Measurements from ENCODE around the gene DNER.

The DNER gene

DNA sequence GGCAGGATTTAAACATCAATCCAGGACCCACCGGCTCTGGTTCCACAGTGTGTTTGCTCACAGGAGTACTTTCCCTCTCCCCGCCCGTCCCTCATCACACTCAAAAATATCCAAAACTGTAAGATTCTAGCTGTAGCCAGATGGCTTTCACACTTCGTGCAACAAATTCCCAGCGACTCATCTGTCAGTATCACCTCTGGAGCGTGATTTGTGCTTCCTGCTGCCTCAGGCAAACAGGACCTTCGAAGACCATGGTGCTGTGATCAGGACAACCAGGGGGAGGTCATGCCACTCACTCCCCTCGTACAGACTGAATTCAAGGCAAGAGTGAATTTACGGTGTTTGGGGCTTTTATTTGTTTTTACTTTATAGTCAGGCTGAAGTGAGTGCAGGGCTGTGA, 288.8 kb downstream of the DNER start:
- no peak for DNase-seq

DNA sequence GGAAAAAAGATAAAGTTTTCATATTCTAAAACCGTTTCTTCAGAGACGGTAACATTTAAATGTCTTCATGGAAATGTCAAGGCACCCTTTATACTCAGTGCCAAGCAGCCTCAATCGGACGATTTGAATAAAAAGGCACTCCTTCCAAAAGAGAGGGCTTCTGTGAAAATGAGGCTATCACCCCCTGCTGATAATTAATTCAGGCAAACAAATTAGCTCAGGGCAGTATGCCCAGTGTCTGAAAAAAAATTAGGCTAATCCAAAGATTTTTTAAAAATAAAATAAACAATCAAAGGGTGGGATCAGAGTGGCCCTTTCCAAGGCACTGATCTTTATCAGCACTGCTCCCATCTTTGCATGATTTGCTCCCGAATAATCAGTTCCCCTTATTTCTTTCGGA, 292.3 kb downstream of the DNER start:
- no peak for DNase-seq

DNA sequence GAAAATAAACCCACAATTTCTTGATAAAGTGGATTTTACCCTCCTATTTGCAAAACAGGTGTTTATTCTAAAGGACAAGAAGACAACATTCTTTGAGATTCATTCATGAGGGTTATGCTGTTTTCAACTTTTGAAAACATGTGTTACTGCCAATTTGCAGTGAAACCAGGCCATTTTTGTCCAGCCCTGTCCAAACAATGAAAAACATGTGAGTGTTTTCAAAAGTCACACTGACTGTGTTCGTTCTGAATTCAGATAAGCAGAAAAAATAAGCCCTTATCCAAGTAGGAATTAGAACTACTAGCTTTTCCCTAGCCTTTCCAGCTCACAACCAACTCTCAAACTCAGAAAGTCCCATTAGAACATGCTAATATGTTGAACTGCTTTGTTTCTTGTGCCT, 295.2 kb downstream of the DNER start:
- DNase-seq: no peak

DNA sequence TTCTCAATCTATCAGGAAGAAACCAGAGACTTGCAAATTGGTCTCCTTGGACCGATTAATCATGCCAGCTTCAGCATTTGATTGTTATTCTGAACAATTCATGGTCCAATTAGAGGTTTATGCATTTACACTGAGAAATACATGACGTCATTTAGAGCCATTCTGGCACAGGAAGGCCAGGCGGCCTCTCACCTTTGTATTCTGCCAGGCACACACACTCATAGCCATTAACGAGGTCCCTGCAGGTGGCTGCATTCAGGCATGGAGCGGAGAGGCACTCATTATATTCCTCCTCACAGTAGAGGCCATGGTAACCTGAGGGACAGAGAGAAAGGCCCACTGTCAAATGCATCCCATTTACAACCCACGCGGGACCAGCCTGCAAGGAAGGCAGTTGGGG, 296.4 kb downstream of the DNER start:
- no peak for DNase-seq

DNA sequence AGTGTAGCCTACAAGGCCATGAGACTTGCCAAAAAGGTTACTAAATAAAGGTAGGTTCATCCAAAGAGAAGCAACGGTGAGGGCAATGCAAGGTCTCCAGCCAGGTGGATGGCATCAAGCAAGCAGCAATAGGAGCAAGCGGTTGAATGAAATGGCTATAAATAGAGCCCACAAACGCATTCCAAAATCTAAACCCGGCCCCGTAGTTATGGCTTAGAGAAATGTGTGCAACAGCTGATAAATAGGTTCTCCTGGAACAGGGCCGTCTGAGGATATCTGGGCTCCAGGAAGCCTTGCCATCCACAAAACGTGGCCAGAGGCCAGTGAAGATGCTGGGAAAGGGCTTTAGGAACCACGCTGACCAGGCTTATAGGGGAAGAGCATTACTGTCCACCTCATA, 297.2 kb downstream of the DNER start:
- no peak for DNase-seq

DNA sequence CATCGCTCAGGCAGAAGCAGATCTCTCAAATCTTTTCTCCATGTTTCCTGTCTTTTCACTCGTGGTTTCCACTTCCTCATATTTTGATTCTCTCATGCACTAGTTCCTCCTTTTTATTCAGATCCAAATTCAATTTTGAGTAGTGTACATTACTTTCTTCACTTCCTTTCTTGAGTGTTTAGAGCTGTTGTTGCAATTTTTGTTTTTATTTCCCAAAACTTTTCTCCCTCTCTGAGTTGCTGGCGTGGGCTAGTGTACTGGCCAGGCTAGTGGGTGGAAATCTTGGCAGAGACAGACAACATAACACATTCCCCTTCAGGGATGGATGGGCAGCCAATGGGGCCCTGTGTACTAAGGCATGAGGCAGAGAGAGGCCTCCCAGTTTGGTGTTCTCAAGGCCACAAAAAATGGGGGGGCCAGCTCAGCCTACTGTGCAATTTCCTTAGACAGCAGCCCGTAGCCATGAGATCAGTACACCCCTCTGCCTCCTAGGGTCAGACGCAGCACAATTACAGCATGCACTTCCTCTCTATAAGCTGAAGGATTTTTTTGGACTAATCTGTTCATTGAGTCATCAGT, 298.1 kb downstream of the DNER start:
- DNase-seq: no peak

DNA sequence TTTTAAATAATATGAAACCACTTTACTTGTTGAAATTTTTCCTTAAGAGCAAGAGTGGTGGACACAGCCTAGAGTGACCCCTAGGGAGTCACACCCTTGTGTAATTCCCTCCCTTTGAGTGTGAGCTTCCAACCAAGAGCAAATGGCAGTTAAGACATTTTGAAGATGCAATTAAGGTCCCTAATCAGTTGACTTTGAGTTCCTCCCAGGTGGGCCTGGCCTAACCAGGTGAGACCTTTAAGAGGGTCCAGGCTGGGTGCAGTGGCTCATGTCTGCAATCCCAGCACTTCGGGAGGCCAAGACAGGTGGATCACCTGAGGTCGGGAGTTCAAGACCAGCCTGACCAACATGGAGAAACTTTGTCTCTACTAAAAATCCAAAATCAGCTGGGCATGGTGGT, 299.7 kb downstream of the DNER start:
- no peak for DNase-seq

DNA sequence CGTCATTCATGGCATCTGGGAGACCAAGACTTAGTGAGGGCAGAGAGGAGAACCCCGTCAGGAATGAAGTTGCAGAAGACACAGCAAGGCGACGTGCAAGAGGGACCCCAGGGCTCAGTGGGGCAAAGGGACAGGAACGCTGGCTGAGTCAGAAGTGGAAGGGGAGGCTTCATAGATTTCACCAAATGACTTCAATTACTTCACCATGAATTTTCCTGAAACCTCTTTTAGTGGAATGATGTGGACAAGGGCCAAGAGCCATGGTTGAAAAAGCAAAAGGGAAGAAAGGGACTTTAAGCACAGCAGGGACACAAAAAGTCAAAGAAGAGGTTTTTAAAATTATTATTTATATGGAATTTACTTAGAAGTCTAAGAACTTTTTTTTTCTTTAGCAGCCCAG, 301.7 kb downstream of the DNER start:
- DNase-seq: no peak

DNA sequence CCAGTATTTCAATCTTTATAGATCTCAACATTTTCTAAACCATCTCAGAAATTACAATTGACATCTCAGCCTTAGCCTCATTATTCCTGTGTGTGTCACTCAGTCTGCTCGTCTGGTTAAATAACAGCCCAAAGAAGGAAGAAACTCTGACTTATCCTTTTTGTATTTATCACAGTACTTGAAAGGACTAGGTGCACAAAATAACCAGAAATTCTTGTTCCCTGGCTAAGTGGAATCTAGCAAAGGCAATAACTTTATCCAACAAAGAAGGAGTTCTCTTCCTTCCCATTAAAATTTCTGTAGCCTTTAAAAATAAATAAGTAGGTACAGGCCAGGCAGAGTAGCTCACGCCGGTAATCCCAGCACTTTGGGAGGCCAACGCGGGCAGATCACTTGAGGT, 303.4 kb downstream of the DNER start:
- DNase-seq: no peak

DNA sequence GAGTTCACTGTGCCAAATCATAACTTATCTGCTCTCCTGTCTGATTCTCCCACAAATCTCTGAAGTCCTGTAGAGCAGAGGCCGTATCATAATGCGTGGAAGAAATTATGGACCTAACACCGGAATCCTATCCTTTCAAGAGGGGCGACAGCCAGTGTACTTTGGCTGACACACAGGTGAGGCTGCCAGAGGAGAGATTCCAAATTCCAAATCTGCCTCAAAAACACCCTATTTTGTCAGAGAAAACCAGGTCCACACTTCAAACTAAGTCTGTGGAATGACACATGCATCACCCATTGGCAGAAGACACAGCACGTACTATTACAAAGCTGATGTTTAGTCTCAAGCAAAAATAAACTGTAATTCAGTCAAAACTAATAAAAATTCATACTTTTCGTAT, 304.1 kb downstream of the DNER start:
- no peak for DNase-seq

DNA sequence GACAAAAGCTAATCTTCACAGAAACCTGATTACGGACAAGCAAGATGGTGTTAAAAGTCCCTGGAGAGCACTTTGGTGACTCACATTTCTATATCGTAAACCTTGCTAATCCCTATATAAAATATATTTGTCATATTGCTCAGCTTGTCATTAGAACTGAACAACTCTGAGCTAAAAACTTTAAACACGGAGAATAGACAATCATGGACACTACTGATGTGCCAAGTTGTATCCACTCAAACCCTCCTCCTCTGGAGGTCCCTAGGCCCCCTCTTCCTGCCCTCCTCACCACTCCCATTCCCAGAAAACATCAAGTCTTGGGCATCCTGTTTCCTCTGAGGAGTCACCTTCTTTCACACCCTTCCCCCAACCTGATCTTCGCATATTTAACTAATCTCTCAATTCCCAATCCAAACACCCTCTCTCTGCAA, 304.6 kb downstream of the DNER start:
- no peak for DNase-seq

DNA sequence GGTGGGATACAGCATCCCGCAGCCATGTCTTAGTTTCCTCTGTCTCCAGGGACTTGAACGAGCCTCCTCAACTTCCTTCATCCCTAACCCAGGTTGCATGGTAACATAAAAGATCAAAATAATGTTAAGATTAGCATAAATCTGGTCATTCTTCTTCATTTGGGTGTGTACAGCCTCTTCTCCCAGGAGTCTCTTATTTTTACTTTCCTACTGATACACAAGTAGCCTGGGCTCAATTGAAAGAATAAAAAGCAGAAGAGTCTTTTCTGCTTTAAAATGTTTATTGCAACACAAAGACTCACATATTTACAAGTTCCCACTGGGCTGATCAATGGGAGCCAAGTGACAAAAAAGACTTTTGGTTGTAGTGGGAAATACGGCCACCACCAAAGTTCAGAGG, 305.4 kb downstream of the DNER start:
- no peak for DNase-seq

DNA sequence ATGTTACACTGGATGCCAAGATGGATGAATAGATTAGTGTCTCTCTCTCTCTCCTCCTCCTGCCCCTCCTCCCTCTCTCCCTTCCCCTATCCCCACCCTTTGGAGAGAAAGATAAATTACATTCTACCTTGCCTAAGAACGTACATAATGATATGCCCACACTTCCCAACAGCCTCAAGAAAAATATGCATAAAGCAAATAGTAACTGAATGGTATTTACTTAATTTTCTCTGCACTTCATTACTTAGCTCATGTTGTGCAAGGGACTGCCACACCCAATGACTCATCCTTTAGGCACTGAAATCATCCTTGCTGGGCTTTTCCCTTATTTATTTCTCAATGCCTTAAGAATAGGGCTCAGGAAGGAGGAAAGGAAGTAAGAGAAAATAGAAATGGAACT, 306.0 kb downstream of the DNER start:
- no peak for DNase-seq

DNA sequence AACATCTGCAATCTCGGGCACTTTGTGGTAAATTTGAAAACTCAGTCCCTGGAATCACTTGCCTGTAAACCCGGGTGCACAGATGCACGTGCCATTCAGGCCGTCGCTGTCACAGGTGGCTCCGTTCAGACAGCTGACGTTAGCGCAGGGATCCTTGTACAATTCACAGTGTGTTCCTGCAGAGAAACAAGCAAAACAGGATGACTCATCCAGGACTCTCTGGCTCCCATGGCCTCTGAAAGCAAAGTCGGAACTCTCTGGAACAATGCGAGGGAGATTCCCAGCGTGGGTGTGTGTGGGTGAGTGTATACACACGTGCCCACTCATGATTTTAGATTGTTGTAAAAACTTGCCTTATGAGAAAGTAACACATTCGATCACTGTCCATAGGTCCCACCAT, 307.2 kb downstream of the DNER start:
- DNase-seq: no peak

DNA sequence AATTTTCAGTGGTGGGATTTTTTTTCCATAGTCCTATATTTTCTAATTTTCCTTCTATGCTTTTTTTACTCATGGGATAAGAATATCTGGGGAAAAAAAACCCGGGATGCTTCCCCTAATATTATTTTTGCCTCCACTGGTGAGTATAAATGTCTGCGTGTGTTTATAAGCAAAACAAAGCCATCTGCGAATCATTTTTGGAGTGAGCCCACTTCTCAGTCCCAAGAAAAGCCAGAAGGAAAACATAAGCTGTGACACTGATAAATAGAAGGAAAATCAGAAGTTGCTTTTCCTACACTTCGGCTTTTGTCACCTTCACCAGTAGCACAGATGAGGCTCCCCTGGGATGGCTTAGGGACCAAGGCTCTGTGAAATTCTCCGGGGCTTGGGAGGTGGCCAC, 308.6 kb downstream of the DNER start:
- DNase-seq: no peak

DNA sequence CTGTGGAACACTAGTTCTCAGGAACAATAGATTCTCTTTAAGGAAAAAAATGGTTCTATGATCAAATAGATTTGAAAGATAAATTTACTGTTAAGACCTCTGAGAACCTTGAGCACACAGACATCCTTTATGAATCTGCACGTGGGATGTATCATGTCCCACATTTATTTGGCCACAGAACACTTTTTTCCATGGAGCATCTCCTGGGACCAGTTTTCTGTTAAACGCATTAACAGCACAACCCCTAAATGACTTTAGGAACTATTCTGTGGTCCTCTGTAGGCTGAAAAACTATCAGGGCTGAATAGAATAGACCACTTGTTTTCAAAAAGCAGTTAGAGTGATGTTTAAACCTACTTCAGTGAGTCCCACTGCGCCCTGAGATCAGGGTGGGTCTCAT, 311.1 kb downstream of the DNER start:
- no peak for DNase-seq

DNA sequence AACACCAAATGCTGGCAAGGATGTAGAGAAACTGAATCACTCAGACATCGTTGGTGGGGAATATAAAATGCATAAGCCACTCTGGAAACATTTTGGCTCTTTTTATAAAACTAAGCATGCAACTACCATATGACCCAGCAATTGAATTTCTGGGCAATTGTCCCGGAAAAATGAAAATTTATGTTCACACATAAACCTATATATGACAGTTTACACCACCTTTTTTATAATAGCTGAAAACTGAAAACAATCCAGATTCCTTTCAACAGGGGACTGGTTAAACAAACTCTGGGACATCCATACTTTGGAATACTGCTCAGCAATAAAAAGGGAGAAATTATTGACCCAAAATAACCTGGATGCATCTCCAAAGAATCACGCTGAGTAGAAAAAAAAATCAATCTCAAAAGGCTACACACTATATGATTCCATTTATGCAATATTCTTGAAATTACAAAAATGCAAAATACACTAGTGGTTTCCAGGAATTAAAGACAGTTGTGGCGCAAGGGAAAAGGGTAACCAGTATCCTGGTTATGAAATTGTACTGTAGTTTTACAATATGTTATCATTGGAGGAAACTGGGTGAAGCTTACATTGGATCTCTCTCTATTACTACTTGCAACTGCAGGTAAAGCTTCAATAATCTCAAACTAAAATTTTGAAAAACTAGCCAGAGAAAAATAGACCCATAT, 313.0 kb downstream of the DNER start:
- DNase-seq: no peak

DNA sequence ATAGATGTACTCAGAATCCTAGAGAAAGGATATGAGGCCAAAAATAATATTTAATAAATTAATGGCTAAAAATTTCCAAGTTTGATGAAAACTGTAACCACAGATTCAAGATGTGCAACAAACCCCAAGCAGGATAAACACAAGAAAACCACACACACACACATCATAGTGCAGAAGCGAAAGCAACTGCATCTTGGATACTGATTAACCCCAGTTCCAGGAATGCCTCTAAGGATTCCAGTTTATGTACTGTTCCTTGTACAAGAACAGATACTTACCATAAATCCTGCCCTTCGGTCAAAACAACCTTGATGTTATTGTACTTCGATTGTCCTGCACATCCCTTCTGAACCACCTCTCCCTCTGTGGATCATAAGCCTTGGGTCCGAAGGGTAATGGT, 320.4 kb downstream of the DNER start:
- no peak for DNase-seq

DNA sequence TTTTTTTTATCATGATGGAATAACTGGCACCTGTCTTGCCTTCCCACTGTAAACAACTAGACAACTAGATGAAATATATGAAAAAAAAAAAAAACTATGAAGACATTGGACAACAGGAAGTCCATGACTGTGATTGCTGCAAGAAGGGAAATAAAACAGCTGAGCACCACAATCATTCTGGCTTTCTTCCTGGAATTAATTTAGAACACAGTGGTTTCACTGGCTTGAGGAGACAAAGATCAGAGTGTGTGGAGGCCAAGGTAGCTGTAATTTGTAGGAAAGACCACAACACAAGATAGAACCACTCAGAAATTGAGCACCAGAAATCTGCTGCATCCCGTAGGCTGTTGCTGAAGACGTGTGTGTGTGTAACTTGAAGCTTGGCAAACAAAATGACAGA, 322.2 kb downstream of the DNER start:
- no peak for DNase-seq

DNA sequence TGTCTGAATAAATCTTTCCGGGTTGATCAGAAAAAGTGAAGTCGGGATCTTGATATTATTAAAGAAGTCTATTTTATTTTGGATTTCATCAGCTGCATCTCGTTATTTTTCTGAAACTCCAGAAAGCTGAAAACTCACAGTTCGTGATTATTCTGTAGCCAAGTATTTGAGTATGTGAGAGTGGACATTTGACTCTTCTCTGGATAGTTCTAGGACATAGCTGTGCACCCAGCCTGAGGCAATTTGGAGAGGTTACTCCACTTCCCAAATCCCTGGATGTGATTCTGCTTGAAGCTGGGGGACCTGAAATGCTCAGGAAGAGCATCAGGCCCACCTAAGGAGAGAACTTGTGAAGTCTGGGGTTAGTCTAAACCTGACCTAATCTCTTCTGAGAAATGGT, 325.6 kb downstream of the DNER start:
- DNase-seq: no peak

DNA sequence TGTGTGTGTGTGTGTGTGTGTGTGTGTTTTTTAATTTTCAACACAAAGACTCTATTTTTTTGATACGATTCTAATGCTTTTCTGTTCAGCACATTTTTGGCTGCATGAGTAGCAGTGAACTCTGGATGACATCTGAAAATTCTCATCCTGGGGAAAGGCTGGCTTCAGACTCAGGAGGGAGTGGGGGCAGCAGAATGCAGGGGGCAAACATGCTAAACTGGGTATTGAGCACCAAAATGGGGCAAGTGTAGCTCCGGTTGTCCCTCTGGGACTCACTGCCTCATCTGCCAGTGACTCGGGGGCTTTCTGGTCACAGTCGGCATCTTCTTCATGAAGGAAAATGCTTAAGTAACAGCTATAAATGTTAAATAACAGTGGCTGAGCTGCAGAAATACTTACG, 326.5 kb downstream of the DNER start:
- DNase-seq: no peak

DNA sequence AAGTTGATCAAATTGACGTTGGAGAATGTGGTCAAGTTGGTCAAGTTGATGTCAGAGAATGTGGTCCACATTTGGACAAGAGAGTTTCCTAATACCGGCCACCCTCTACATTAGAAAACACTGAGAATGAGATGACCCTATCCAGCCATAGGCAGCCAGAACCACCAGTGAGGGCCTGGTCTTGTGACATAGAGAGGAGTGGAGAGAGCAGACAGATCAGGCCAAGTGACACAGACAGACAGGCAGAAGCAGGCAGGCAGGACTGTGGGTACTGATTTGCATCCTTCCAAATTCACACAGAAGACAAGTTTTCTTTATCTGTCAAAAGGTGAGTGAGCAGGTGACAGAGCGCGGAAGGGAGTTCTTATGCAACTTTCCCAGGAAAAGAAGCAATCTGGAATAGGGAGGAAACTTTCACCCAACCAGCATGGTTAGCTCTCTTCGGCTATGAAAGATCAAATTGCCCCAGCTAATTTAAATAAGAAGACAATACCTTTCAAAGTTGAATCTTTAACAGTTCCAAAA, 334.2 kb downstream of the DNER start:
- no peak for DNase-seq

DNA sequence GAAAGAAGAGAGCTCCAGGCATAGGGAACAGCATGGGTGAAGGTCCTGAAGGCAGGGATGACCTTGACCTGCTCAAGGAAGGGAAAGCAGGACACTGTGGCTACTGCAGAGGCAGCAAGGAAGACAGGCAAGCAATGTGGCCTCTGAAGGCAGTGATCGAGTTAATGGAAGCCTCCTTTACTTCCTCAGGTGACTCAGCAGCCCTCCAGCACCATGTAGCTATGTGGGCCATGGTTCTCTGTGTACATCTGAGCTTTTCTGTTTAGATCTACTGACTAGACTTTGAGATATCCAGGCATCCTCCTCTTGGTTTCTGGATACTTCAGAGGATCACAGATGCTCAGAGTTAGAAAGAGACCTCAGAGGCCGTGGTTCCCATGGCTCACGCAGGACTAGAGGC, 336.0 kb downstream of the DNER start:
- DNase-seq: no peak

DNA sequence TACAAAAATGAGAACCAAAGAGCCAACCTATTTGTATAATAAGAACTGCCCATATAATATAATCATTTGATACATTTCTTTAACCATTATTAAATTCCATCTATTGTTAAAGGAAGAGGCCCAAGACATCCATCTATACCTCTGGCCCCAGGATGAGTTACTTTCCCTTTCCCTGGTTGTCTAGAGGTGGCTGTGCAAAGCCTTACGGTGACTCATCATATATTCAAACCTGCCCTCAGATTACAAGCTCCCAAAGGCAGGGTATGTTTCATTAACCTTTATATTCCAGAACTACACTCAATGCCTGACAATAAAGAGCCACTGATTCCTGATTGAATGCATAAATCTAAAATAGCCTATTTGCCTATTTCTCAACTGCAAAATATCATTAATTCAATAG, 337.5 kb downstream of the DNER start:
- DNase-seq: no peak

DNA sequence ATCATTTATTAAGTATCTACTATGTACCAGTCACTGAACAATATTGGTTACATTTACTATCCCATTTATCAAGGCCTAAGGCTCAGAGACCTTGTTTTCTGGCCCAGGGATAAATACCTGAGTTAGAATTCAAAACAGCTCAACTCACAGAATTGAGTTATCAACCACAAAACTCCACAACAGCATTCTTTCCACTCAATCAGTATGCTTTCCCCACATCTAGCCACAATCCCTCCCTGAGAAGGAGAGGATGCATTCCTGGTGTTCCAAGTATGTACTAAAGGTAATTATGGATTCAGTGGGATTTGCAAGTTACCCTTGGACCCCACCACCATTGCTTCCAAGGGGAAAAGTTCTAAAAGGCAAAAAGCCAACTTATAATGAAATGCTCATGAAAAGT, 339.1 kb downstream of the DNER start:
- DNase-seq: no peak
